Neutrophil (primary cell): ENCODE data around the gene CNTNAP2.

Source experiments
- H3K27ac ChIP-seq: fragments of 200-600 bp; sonication (generic); 2 replicates; pipeline ENCODE4 v1.5.1; 2016; ENCODE audit warnings: mild to moderate bottlenecking, moderate library complexity
- H3K27me3 ChIP-seq: fragments of 200-600 bp; sonication (generic); 2 replicates; pipeline ENCODE4 v1.6.0; 2016; ENCODE audit warnings: mild to moderate bottlenecking
- H3K36me3 ChIP-seq: fragments of 200-600 bp; sonication (generic); 2 replicates; pipeline ENCODE4 v1.5.1; 2017
- H3K4me1 ChIP-seq, 2 experiments: fragments of 200-600 bp in 1 of 2; sonication (generic) in 1 of 2; 1 replicate in 1 of 2; 2 replicates in 1 of 2; pipeline versions ENCODE4 v1.5.1 to v1.6.1; 2013 to 2016; ENCODE audit warnings: low read depth in 1 of 2, low read length in 1 of 2, mild to moderate bottlenecking in 1 of 2, moderate library complexity in 1 of 2; ENCODE audit not compliant: control insufficient read depth in 1 of 2, insufficient read depth in 1 of 2
- H3K4me3 ChIP-seq, 2 experiments: fragments of 200-600 bp in 1 of 2; sonication (generic) in 1 of 2; 1 replicate in 1 of 2; 2 replicates in 1 of 2; pipeline ENCODE4 v1.5.1; 2013 to 2016; ENCODE audit warnings: low read depth in 1 of 2, low read length in 1 of 2, mild to moderate bottlenecking in 1 of 2, moderate library complexity in 1 of 2
- H3K9me3 ChIP-seq: fragments of 200-600 bp; sonication (generic); 2 replicates; pipeline ENCODE4 v1.5.1; 2016
- TF ChIP-seq, protein P1 (sequence below): fragments of 200-600 bp; sonication (generic); IDR thresholded peaks from 2 replicates; pipeline ENCODE4 v1.5.1; 2016; ENCODE audit warnings: antibody characterized with exemption

CNTNAP2 gene

DNA sequence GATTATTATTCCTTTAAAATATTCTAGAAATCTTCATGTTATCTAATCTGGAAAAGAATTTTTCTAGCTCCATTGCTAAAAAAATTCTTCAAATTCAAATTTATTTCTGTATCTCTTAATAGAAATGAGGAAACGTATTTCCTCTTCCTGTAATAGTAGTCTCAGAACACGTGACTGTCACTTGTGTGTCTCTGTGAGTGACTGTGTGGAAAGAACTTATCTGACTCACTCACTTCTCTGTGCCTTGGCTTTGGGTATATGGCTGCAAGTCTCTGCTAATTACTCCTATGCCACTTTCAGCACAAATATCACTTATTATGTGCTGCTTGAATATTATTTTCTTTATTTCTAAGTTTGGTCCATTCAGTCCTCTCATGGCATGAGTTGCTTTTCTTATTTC lies 132.7 kb downstream of the CNTNAP2 start:
- TF ChIP-seq, protein P1, sequence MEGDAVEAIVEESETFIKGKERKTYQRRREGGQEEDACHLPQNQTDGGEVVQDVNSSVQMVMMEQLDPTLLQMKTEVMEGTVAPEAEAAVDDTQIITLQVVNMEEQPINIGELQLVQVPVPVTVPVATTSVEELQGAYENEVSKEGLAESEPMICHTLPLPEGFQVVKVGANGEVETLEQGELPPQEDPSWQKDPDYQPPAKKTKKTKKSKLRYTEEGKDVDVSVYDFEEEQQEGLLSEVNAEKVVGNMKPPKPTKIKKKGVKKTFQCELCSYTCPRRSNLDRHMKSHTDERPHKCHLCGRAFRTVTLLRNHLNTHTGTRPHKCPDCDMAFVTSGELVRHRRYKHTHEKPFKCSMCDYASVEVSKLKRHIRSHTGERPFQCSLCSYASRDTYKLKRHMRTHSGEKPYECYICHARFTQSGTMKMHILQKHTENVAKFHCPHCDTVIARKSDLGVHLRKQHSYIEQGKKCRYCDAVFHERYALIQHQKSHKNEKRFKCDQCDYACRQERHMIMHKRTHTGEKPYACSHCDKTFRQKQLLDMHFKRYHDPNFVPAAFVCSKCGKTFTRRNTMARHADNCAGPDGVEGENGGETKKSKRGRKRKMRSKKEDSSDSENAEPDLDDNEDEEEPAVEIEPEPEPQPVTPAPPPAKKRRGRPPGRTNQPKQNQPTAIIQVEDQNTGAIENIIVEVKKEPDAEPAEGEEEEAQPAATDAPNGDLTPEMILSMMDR: no peak
- no peaks in the 10 kb centered on the region for H3K4me1 ChIP-seq

GRCh38 chr7:146255609-146256008 lies 139.0 kb downstream of the CNTNAP2 start:
- TF ChIP-seq, protein P1: no peak

More for the DNA sequence above, 132.7 kb downstream of the CNTNAP2 start:
- no peak overlapping the region for H3K27ac ChIP-seq
- H3K27me3 ChIP-seq: no peaks in the 10 kb centered on the region
- H3K9me3 ChIP-seq: no peaks in the 10 kb centered on the region
- no peaks in the 10 kb centered on the region for H3K36me3 ChIP-seq
- no peak overlapping the region for H3K4me3 ChIP-seq

DNA sequence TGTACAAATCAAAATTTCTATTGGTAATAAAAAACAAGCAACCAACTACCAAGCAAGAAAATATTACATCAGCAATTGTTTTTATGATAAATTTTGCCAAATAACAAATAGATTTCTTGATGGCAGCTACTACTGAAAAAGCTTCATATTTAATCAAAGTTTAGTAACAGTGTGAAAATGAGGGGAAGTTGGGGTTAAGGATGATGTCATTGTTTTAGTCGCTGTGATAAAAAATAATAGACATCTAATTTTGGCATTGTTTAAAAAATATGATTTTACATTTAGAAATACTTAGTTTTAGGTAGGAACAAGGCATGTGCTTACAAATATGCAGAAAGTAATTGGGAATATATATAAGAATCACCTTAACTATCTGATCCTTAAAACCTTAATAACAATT lies 145.9 kb downstream of the CNTNAP2 start:
- Histone ChIP-seq H3K4me3 (no peak overlapping the region), H3K4me1 (no peaks in the 10 kb centered on the region), H3K36me3 (no peaks in the 10 kb centered on the region), H3K9me3 (no peaks in the 10 kb centered on the region), H3K27me3 (no peaks in the 10 kb centered on the region), H3K27ac (no peak overlapping the region)
- TF ChIP-seq, protein P1: no peak

More at GRCh38 chr7:146255609-146256008, 139.0 kb downstream of the CNTNAP2 start:
- H3K27ac ChIP-seq: no peak overlapping the region
- no peaks in the 10 kb centered on the region for H3K4me1 ChIP-seq
- H3K9me3 ChIP-seq: no peaks in the 10 kb centered on the region
- H3K4me3 ChIP-seq: no peak overlapping the region
- H3K36me3 ChIP-seq: no peaks in the 10 kb centered on the region
- no peaks in the 10 kb centered on the region for H3K27me3 ChIP-seq

- TF ChIP-seq, protein P1: no peak
- Histone ChIP-seq H3K36me3 (no peaks in the 10 kb centered on the region), H3K27ac (no peak overlapping the region), H3K27me3 (no peaks in the 10 kb centered on the region), H3K4me1 (no peaks in the 10 kb centered on the region), H3K9me3 (no peaks in the 10 kb centered on the region), H3K4me3 (no peak overlapping the region)
Observed at GRCh38 chr7:146276888-146277287, 160.3 kb downstream of the CNTNAP2 start.

GRCh38 chr7:146285418-146285817 lies 168.8 kb downstream of the CNTNAP2 start:
- H3K9me3 ChIP-seq: no peaks in the 10 kb centered on the region
- no peak overlapping the region for H3K27ac ChIP-seq
- no peaks in the 10 kb centered on the region for H3K36me3 ChIP-seq
- TF ChIP-seq, protein P1: no peak
- no peaks in the 10 kb centered on the region for H3K27me3 ChIP-seq
- H3K4me1 ChIP-seq: no peaks in the 10 kb centered on the region
- no peak overlapping the region for H3K4me3 ChIP-seq

DNA sequence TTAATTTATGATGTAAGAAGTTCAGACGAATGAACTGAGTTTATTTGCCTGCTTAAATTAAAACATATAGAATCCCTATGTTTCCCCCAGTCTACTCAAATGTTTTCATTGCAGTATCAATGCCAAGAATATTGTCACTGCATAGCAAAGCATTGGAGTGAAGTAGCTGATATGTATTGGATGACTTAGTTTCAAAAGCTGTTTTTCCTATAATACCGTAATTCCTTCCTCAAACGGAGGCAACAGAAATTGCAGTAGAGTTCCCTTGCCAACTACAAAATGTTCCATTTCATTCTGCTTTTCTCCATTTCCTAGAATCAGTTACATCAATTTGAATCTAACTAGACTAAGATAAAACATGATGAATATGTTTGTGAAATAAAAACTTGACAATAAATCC lies 174.1 kb downstream of the CNTNAP2 start:
- no peaks in the 10 kb centered on the region for H3K27me3 ChIP-seq
- H3K9me3 ChIP-seq: no peaks in the 10 kb centered on the region
- H3K27ac ChIP-seq: no peak overlapping the region
- H3K36me3 ChIP-seq: no peaks in the 10 kb centered on the region
- TF ChIP-seq, protein P1: no peak
- H3K4me1 ChIP-seq: no peaks in the 10 kb centered on the region
- H3K4me3 ChIP-seq: no peak overlapping the region
